ENCODE results near the gene FRMD3.

FRMD3 gene

DNA sequence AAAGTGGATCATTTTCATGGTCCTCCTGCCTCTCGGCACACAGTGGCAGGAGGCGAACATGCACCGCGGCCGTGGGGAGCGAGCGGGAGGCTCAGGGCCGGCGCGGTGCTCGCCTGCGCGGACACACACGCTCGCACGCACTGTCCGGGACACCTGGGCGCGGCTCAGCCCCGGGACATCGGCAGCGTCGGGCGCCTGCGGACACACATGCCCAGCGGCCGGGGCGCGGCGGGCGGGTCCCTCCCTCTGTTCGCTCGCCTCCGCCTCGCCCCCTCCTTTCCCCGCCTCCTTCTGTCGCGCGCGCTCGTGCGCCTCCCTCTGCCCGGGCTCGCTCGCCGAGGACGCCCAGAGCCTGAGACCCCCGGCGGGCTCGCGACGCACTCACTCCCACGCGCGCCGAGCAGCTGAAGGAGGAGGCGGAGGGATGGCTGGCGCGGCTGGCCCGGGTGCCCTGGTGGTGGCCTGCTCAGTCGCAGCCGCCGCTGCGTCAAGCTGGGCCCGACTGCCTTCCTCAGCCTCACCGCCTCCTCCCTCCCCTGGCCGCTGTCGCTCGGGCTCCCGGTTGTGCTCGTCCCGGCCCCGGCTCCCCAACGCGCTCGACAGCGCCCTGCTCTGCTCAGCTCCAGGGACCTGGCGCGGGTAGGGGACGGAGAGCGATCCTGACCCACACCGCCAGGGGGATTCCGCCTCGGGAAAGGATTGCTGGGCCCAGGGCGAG is at the start of gene FRMD3:
FRMD3 (minus strand) TSS at position 230 of the 718 bp plus-strand sequence; CDS start at position 60, 170 bp downstream.
- DNase-seq: no peak

- no peak for DNase-seq
Measured at GRCh38 chr9:83584995-83585394, 46.8 kb upstream of the FRMD3 start.

DNA sequence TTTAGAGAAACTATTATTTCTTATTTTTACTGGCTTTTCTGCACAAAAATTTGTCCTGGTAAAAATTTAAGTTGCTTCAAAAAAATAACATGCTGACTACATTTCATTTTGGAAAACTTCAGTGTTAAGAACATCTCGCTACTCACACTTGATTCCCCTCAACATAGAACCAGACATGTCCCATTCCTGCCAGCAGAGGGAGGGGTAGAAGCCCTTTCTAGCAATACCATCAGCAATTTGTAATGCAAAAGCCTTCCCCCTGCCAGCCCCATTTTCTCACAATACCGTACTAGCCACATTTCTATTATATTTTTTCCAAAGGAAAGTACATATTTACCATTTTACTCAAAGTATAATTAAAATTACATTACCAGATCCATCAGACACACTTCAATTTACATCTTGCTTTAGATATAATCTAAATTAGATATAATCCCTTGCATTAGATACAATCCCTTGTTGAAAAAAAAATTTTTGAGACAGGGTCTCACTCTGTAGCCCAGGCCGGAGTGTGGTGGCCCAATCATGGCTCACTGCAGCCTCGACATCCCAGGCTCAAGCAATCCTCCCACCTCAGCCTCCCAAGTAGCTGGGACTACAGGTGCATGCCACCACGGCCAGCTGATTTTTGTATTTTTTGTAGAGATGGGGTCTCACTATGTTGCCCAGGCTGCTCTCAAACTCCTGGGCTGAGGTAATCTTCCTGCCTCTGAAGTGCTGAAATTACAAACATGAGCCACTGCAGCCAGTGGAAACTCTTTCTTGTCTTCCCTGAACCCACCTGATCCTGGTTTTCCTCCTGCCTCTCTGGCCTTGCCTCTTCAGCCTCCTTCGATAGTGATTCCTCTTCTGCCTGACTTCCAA is 45.2 kb upstream of the FRMD3 start:
- DNase-seq: no peak

DNA sequence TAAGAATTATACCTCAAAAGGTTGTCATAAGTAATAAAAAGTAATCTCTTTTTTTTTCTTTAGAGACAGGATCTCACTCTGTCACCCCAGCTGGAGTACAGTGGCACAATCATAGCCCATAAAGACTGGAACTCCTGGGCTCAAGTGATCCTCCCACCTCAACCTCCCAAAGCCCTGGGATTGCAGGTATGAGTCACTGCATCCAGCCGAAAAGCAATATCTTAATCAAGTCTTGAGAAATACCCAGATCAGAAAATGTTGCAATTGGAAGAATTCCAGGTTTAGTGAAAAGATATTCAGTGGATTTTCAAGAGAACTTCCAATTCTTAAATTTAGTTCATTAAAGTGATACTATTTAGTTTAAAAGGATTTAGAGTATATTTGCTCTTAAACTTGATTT is 43.8 kb upstream of the FRMD3 start:
- no peak for DNase-seq

GRCh38 chr9:83574482-83574881 is 36.3 kb upstream of the FRMD3 start:
- no peak for DNase-seq

- DNase-seq: no peak
Measured at GRCh38 chr9:83572524-83572923, 34.3 kb upstream of the FRMD3 start.

DNA sequence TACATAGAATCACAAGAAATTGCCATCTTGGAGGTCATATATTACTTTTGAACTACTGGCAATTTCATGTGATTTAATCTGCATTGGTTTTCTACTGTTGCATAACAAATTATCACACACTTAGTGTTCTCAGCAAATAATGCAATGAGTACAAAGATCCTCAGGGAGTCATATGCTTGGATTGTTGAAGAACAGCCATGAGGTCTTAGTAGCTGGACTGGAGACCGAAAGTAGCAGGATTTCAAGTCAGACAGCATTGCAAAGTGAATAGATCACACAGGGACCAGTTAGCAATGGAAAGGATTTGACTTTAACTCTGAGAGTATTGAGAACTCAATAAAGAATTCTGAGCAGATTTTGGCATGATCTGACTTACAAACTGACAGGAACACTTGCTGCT is 32.2 kb upstream of the FRMD3 start:
- no peak for DNase-seq

- DNase-seq: no peak
Measured at GRCh38 chr9:83569326-83569725, 31.1 kb upstream of the FRMD3 start.

DNA sequence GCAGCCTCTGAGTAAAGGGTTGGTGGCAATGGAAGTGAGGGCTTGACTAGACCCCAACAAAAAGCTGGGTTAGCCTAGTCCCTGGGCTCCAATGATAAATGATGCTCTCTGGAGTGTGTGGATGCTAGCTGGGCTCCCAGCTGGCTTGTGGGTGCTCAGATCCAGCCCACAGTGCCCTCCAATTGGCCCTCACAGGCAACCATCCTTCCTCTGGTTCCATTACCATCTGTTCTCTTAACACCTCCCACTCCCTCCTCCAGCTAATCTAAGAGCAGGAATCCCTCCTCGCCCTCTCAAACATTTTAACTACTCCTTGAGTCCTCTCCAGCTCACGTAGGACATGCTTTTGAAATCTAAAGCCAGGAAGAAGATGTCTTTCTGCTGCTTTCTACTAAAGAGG is 25.2 kb upstream of the FRMD3 start:
- no peak for DNase-seq

DNA sequence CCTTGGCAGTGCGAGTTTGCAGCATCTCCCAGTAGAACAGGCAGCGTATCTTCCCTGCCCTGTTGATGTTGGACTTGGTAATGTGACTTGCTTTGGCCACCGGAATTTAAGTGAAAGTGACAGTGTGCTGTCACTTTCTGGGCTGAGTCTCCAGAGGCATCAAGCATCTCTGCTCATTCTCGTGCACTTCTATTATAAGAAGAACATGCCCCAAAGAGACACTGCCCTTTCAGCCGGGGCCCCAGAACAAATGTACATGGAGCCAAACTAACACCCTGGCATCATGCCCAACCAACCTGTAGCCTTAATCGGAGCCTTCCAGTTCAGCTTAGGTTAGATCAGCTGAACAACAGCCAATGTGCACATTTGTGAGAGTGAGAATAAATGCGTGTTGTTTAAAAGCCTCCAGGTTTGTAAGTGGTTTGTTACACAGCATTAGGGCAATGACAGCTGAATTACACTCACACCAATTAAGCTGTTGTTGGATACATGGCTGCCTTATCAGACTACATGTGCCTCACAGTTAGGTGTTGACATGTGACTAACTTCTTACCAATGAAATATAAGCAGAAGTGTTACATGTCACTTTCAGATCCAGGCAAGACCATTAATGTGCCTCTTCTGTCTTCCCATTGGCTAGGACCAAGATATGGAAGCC is 22.1 kb upstream of the FRMD3 start:
- no peak for DNase-seq

DNA sequence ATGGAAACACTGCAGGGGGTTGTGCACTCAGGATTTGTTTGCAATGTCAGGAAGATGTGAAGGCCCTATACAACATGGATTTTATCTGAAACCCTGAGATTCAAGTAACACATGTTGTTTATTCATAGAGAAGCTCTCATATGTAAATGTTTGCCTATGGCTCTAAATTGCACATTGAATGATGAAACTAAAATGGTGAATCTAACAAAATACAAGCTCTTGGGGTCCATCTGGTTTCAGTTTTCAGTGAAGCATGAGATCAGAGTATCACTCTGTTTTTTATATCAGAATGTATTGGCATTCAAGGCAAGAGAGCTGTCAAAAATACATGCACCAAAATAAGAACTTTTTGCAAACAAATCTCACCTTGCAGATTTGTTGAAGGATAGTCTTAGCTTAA is 19.6 kb upstream of the FRMD3 start:
- DNase-seq: no peak

DNA sequence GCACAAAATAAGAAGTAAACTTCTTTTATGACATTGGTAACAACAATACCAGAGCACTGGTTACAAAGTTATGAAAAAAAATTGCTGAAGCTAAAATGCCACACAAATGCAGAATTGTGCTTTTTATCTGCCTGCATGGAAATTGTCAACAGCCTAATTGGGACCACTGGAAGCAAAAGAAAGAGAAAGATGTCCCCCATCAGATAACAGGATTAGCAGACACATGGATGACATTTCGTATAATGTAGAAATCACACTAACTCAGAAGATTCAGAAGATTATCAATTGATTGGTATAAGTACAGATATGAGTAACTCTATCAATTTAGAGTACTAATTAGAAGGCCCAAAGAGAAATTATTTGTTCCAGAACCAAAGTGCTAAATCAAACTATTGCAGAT is 19.1 kb upstream of the FRMD3 start:
- DNase-seq: no peak

- DNase-seq: no peak
Measured at GRCh38 chr9:83554278-83554677, 16.1 kb upstream of the FRMD3 start.

- no peak for DNase-seq
Measured at GRCh38 chr9:83544002-83544698, 5.9 kb upstream of the FRMD3 start.

- no peak for DNase-seq
Measured at GRCh38 chr9:83538890-83539238, 663 bp upstream of the FRMD3 start.

GRCh38 chr9:83537331-83538171 is 650 bp downstream of the FRMD3 start:
- no peak for DNase-seq

GRCh38 chr9:83536332-83536731 is 1.9 kb downstream of the FRMD3 start:
- DNase-seq: no peak

GRCh38 chr9:83535736-83536135 is 2.5 kb downstream of the FRMD3 start:
- DNase-seq: no peak

GRCh38 chr9:83533296-83533695 is 4.9 kb downstream of the FRMD3 start:
- DNase-seq: no peak

GRCh38 chr9:83526901-83527300 is 11.3 kb downstream of the FRMD3 start:
- no peak for DNase-seq

DNA sequence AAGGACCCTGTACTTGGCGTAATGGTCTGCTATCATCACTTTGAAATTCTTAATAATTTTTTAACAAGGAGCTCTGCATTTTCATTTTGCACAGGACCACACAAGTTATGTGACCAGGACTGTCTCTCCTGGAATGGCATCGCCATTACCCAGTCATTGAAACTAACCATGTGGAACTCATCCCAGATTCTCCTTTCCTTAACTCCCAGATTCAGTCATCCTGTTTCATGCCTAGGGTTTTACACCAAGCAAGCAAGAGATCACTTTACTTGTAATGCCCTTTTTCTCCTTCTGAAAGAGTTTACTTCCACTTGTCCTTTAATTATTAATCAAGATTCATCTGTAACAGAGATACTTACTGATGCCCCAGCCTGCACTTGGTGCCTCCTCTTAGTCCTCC is 12.0 kb downstream of the FRMD3 start:
- DNase-seq: no peak

DNA sequence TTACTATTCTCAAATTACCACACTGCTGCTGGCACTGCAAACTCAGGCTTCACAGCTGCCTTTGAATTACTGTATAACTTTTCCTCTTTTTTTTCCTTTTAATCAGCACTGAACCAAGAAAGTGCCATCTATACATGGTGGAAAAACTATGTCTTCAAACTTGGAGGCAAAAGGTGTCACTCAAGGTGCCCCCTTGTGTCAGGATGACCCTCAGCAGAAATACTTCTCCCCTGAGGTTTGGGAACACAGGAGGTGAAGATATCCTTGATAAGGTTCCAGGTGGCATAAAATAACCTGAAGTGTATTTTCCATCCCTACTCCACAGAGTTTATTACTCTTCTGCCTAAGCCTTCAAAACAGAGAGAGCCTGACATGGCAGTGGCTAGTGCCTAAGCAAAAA is 14.5 kb downstream of the FRMD3 start:
- no peak for DNase-seq

All from activated effector memory CD4-positive, alpha-beta T cell treated with Interleukin-2 at 50 U/mL for 16 hours (primary cell).